Nephron progenitor cell (in vitro differentiated cells): Measurements from ENCODE around the gene CSF3R.

Experiments used
- DNase-seq: peaks from one replicate; pipeline ENCODE4 v3.0.0; 2021
- H3K27ac Mint-ChIP-seq: 2 replicates; pipeline ENCODE4 v1.8.0; 2021; ENCODE audit warnings: mild to moderate bottlenecking, moderate library complexity, mixed read lengths
- H3K27me3 Mint-ChIP-seq: 2 replicates; pipeline ENCODE4 v1.8.0; 2021; ENCODE audit warnings: mild to moderate bottlenecking, low read depth, mixed read lengths; ENCODE audit not compliant: poor library complexity
- H3K36me3 Mint-ChIP-seq: 2 replicates; pipeline ENCODE4 v1.8.0; 2021; ENCODE audit warnings: low read depth, mixed read lengths
- H3K4me1 Mint-ChIP-seq: 2 replicates; pipeline ENCODE4 v1.8.0; 2021; ENCODE audit warnings: mixed read lengths
- H3K4me3 Mint-ChIP-seq: 2 replicates; pipeline ENCODE4 v1.8.0; 2021; ENCODE audit warnings: mild to moderate bottlenecking, moderate library complexity, mixed read lengths
- H3K9me3 Mint-ChIP-seq: 2 replicates; pipeline ENCODE4 v1.8.0; 2021; ENCODE audit warnings: mild to moderate bottlenecking, moderate library complexity, mixed read lengths
- CTCF ChIP-seq: fragments of 200-600 bp; sonication (generic); IDR thresholded peaks from 2 replicates; pipeline ENCODE4 v1.5.0; 2021; ENCODE audit warnings: antibody characterized with exemption

Gene CSF3R

GRCh38 chr1:36522461-36523229 lies 39.9 kb upstream of the CSF3R start:
- TF ChIP-seq CTCF: no peak
- Mint-ChIP-seq H3K4me3 (no peak overlapping the region), H3K9me3 (no peaks in the 10 kb centered on the region), H3K4me1 (peaks cover 34% of the 10 kb centered on the region), H3K27ac (peak overlapping the region; percentile 68), H3K27me3 (peaks cover 12% of the 10 kb centered on the region), H3K36me3 (no peaks in the 10 kb centered on the region)
- no peak for DNase-seq

- Mint-ChIP-seq H3K27ac (no peak overlapping the region), H3K9me3 (no peaks in the 10 kb centered on the region), H3K4me1 (peaks cover 40% of the 10 kb centered on the region), H3K4me3 (no peak overlapping the region), H3K27me3 (peaks cover 12% of the 10 kb centered on the region), H3K36me3 (no peaks in the 10 kb centered on the region)
- TF ChIP-seq CTCF: no peak
- no peak for DNase-seq
These were observed 39.3 kb upstream of the CSF3R start for GRCh38 chr1:36522021-36522420.

GRCh38 chr1:36520771-36521420 lies 38.2 kb upstream of the CSF3R start:
- H3K27me3 Mint-ChIP-seq: peaks cover 10% of the 10 kb centered on the region
- H3K9me3 Mint-ChIP-seq: no peaks in the 10 kb centered on the region
- no peak overlapping the region for H3K4me3 Mint-ChIP-seq
- peak overlapping the region; percentile 60 for H3K27ac Mint-ChIP-seq
- H3K36me3 Mint-ChIP-seq: no peaks in the 10 kb centered on the region
- DNase-seq: peak; percentile 28
- H3K4me1 Mint-ChIP-seq: peaks cover 42% of the 10 kb centered on the region
- TF ChIP-seq CTCF: no peak

- TF ChIP-seq CTCF: no peak
- Mint-ChIP-seq H3K9me3 (no peaks in the 10 kb centered on the region), H3K4me3 (no peak overlapping the region), H3K36me3 (no peaks in the 10 kb centered on the region), H3K4me1 (peaks cover 42% of the 10 kb centered on the region), H3K27me3 (peaks cover 9% of the 10 kb centered on the region), H3K27ac (no peak overlapping the region)
- no peak for DNase-seq
These were observed 37.3 kb upstream of the CSF3R start for GRCh38 chr1:36520056-36520455.

GRCh38 chr1:36517011-36517771 lies 34.5 kb upstream of the CSF3R start:
- Mint-ChIP-seq H3K27me3 (no peaks in the 10 kb centered on the region), H3K4me1 (peaks cover 50% of the 10 kb centered on the region), H3K4me3 (no peak overlapping the region), H3K27ac (no peak overlapping the region), H3K36me3 (no peaks in the 10 kb centered on the region), H3K9me3 (no peaks in the 10 kb centered on the region)
- no peak for DNase-seq
- TF ChIP-seq CTCF: no peak
